Right ventricle myocardium inferior (tissue), 1 donor: Measurements from ENCODE around the gene LTA4H. TPM values are rescaled to one million over a fixed set of nuclear protein-coding genes. Genes with fewer than 3 reads are reported as not detected.
"Not testable (repeated sequence)": the region's sequence is repeated elsewhere in the genome, so short reads cannot be mapped to it uniquely, and the experiment has no call there.

ENCODE experiments used
- ATAC-seq: fragments of 200-7000 bp; cut with Tn5 transposase; one replicate; pipeline ENCODE4 v1.9.1; 2020; ENCODE audit warnings: mild to moderate bottlenecking, moderate library complexity
- DNase-seq: peaks from one replicate; pipeline ENCODE4 v3.0.0; 2021; ENCODE audit errors: missing footprints
- intact Hi-C: fragments of 100-400 bp; cut with DNase I; formaldehyde crosslinking; loops from one replicate; pipeline ENCODE4 v1.11.0; 2022
- total RNA-seq: library from RNA; stranded (reverse); fragmentation: NEBNext Ultra II Directional; extraction: Animal tissue kit (Norgen Biotek cat#: 25700); gene quantifications from one replicate; pipeline ENCODE4 v1.2.1, GENCODE V29; 2021
- donor health status: DM: no; HTN: yes; CAD: no; lungs with severe emphysema.

Gene LTA4H
- total RNA-seq, 1 donor from 2014 or later: 35.6 TPM

GRCh38 chr12:95977764-95978305 lies 57.6 kb downstream of the LTA4H start:
- intact Hi-C loops: no loop called here
- ATAC-seq (no peak), DNase-seq (no peak)

- intact Hi-C loops: no loop called here
- no peak for ATAC-seq
- no peak for DNase-seq
These were observed 59.0 kb downstream of the LTA4H start for GRCh38 chr12:95976416-95976832.

GRCh38 chr12:95975491-95975890 lies 59.9 kb downstream of the LTA4H start:
- intact Hi-C loops: no loop called here
- ATAC-seq (no peak), DNase-seq (no peak)

GRCh38 chr12:95974358-95974757 lies 61.0 kb downstream of the LTA4H start:
- no peak for ATAC-seq
- intact Hi-C loops: no loop called here
- DNase-seq: no peak

- no peak for DNase-seq
- intact Hi-C loops: no loop called here
- ATAC-seq: no peak
These were observed 62.4 kb downstream of the LTA4H start for GRCh38 chr12:95972832-95973456.

- ATAC-seq: no peak
- DNase-seq: no peak
- intact Hi-C loops: no loop called here
These were observed 64.5 kb downstream of the LTA4H start for GRCh38 chr12:95970905-95971304.

- ATAC-seq, intact Hi-C loops, DNase-seq: not testable (repeated sequence)
These were observed 66.3 kb downstream of the LTA4H start for GRCh38 chr12:95969116-95969515.

GRCh38 chr12:95967301-95967700 lies 68.1 kb downstream of the LTA4H start:
- no peak for ATAC-seq
- no peak for DNase-seq
- intact Hi-C loops: no loop called here

- DNase-seq: no peak
- ATAC-seq: no peak
- intact Hi-C loops: no loop called here
These were observed 69.0 kb downstream of the LTA4H start for GRCh38 chr12:95966287-95966870.

- intact Hi-C loops: no loop called here
- DNase-seq (no peak), ATAC-seq (no peak)
These were observed 72.3 kb downstream of the LTA4H start for GRCh38 chr12:95963096-95963495.

- intact Hi-C loops: no loop called here
- no peak for DNase-seq
- ATAC-seq: no peak
These were observed 73.2 kb downstream of the LTA4H start for GRCh38 chr12:95962222-95962621.

GRCh38 chr12:95960241-95960640 lies 75.1 kb downstream of the LTA4H start:
- no peak for ATAC-seq
- no peak for DNase-seq
- intact Hi-C loops: no loop called here

- no peak for ATAC-seq
- no peak for DNase-seq
- intact Hi-C loops: no loop called here
These were observed 76.3 kb downstream of the LTA4H start for GRCh38 chr12:95959107-95959506.

GRCh38 chr12:95956557-95957145 lies 78.7 kb downstream of the LTA4H start:
- DNase-seq (no peak), ATAC-seq (no peak)
- intact Hi-C loops: no loop called here

- ATAC-seq (no peak), DNase-seq (no peak)
- intact Hi-C loops: no loop called here
These were observed 79.7 kb downstream of the LTA4H start for GRCh38 chr12:95955549-95956159.

- DNase-seq (no peak), ATAC-seq (no peak)
- intact Hi-C loops: no loop called here
These were observed 82.4 kb downstream of the LTA4H start for GRCh38 chr12:95953000-95953399.

GRCh38 chr12:95951515-95951914 lies 83.9 kb downstream of the LTA4H start:
- DNase-seq: no peak
- intact Hi-C loops: no loop called here
- no peak for ATAC-seq
